Tibial artery (tissue), 4 donors: ENCODE data around the gene ABI1.

ENCODE experiments used
- DNase-seq, 2 donors: peaks; one replicate each; pipeline ENCODE4 v3.0.0-alpha.2; 2019
- H3K27ac ChIP-seq, 2 donors: fragments of 200-600 bp; sonication (generic) in 1 of 2; 1 replicate in 1 of 2; 2 replicates in 1 of 2; pipeline ENCODE4 v1.5.1; 2018 to 2019; ENCODE audit warnings: mild to moderate bottlenecking in 1 of 2
- H3K27me3 ChIP-seq, 2 donors: fragments of 200-600 bp; sonication (generic) in 1 of 2; one replicate each; pipeline versions ENCODE4 v1.5.1 to v1.6.0; 2016 to 2019
- H3K36me3 ChIP-seq, 3 donors: fragments of 200-600 bp; sonication (generic) in 2 of 3; one replicate each; pipeline ENCODE4 v1.5.1; 2016 to 2019; ENCODE audit warnings: mild to moderate bottlenecking in 2 of 3
- H3K4me1 ChIP-seq, 4 donors: fragments of 200-600 bp; sonication (generic) in 2 of 4; 1 replicate in 3 of 4; 2 replicates in 1 of 4; pipeline ENCODE4 v1.5.1; 2016 to 2019
- H3K4me3 ChIP-seq, 2 donors: fragments of 200-600 bp; sonication (generic) in 1 of 2; 1 replicate in 1 of 2; 2 replicates in 1 of 2; pipeline ENCODE4 v1.5.1; 2018 to 2019; ENCODE audit warnings: mild to moderate bottlenecking in 2 of 2
- H3K9me3 ChIP-seq, 3 donors: fragments of 200-600 bp; sonication (generic) in 1 of 3; one replicate each; pipeline ENCODE4 v1.5.1; 2016 to 2019
- intact Hi-C: fragments of 100-400 bp; cut with DNase I; formaldehyde crosslinking; loops from one replicate; pipeline ENCODE4 v1.15.0; 2023; ENCODE audit warnings: low total_unique reads
- TF ChIP-seq, protein P1 (sequence below), 2 experiments: fragments of 200-600 bp in 1 of 2; fragments of 450-650 bp in 1 of 2; IDR thresholded peaks; one replicate each; pipeline ENCODE4 v1.5.1; 2017 to 2019; ENCODE audit warnings: antibody characterized with exemption in 2 of 2, mild to moderate bottlenecking in 1 of 2, moderate library complexity in 1 of 2

Gene ABI1

DNA sequence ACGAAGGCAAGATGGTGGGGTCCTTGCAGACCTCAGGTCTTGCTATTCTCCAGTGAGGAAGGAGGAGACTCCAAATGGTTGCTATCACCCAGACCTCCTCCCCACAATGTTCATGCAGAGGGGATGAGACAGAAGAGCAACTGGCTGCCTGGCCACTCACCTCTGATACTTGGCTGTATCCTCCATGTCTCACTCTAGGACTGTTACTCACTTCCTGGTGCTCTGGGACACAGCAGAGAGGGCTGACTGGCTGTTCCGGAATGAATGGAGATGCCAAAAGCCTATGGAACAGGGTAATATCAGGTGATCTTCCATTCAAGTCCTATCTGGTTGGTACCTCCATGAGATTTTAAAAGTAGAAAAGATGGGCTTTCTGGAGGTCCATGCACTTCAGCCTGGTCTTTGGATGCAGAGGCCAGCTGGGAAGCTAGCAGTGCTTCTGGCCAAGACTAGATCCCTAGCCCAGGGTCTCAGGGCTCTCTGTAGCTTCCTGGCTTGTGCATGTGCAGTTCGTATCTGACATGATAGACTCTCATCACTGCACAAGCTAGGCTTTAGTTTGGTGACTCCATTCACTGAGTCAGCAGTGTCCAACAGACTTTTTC, 27.0 kb upstream of the ABI1 start:
- Histone ChIP-seq H3K27ac (no peak overlapping the region), H3K4me1 (no peaks in the 10 kb centered on the region), H3K27me3 (peaks cover 0 to 4% of the 10 kb centered on the region in 2 donors), H3K36me3 (no peaks in the 10 kb centered on the region), H3K9me3 (no peaks in the 10 kb centered on the region), H3K4me3 (no peak overlapping the region)
- TF ChIP-seq, protein P1, sequence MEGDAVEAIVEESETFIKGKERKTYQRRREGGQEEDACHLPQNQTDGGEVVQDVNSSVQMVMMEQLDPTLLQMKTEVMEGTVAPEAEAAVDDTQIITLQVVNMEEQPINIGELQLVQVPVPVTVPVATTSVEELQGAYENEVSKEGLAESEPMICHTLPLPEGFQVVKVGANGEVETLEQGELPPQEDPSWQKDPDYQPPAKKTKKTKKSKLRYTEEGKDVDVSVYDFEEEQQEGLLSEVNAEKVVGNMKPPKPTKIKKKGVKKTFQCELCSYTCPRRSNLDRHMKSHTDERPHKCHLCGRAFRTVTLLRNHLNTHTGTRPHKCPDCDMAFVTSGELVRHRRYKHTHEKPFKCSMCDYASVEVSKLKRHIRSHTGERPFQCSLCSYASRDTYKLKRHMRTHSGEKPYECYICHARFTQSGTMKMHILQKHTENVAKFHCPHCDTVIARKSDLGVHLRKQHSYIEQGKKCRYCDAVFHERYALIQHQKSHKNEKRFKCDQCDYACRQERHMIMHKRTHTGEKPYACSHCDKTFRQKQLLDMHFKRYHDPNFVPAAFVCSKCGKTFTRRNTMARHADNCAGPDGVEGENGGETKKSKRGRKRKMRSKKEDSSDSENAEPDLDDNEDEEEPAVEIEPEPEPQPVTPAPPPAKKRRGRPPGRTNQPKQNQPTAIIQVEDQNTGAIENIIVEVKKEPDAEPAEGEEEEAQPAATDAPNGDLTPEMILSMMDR (IDR thresholded peaks at IDR 0.05) = no peak
- DNase-seq = no peak
- intact Hi-C loops = no loop called here

DNA sequence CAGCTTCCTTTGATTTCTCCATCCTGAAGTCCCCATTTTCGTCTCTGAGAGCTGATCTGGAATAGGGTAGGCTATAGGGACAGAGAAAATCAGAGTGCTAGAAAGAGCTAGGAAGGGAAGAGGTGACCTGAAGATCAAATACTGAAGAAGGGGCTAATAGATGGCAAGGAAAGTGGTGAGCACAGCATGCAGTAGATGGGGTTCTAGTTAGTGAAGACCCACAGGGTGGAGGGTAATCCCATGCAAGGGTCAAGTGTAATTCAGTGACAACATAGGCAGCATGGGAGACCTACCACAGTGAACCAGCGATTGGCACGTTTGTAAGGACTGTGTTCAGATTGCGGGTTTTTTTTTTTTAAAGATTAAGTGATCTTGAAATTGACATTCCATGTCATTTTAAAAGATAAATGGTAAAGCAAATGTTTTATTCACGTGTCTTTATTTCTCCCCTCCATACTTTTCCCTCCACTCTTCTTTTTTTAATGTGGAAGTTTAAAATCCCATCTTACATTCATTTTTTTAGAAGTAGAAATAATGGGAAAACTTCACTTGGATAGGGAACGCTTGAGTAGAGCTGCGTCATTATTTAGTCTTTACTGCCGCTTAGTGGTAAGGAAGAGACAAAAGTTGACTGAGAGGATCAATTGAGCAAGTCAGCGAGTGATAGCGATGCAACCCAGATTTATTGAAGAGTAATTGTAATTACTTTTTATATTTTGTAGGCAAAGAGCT, 21.0 kb upstream of the ABI1 start:
- Histone ChIP-seq H3K36me3 (no peaks in the 10 kb centered on the region), H3K4me3 (no peak overlapping the region), H3K27me3 (peaks cover 0 to 22% of the 10 kb centered on the region in 2 donors), H3K9me3 (no peaks in the 10 kb centered on the region), H3K27ac (no peak overlapping the region), H3K4me1 (no peaks in the 10 kb centered on the region)
- no peak for DNase-seq
- intact Hi-C loops = loop anchor here (5.0 kb wide), 1 partner anchor 154 kb away; no protein-coding TSS in a partner anchor
- TF ChIP-seq, protein P1 (IDR thresholded peaks at IDR 0.05) = peak; percentile 52 to 77

DNA sequence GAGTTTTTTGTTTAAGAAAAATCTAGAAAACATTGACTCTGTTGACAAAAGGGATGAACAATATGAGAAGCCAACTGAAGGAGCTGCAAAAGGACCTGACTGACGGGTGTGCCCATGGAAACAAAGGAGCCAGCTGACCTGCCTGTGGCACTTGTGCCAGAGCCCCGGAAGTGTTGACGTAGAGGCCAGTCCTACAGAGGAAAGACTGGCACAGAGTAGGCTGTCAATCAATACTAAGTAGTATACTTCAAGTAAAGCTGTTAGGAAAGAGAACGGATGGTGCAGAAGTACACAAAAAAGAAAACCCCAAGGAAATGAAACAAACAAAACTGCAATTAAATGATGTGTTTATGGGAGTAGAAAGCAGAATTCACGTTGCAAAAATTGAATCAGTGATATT, 19.0 kb upstream of the ABI1 start:
- Histone ChIP-seq H3K27ac (no peak overlapping the region), H3K4me1 (no peaks in the 10 kb centered on the region), H3K36me3 (no peaks in the 10 kb centered on the region), H3K27me3 (peaks cover 0 to 24% of the 10 kb centered on the region in 2 donors), H3K4me3 (no peak overlapping the region), H3K9me3 (no peaks in the 10 kb centered on the region)
- TF ChIP-seq, protein P1 (IDR thresholded peaks at IDR 0.05) = no peak
- intact Hi-C loops = loop anchor here (5.0 kb wide), 1 partner anchor 152 kb away; no protein-coding TSS in a partner anchor
- no peak for DNase-seq

DNA sequence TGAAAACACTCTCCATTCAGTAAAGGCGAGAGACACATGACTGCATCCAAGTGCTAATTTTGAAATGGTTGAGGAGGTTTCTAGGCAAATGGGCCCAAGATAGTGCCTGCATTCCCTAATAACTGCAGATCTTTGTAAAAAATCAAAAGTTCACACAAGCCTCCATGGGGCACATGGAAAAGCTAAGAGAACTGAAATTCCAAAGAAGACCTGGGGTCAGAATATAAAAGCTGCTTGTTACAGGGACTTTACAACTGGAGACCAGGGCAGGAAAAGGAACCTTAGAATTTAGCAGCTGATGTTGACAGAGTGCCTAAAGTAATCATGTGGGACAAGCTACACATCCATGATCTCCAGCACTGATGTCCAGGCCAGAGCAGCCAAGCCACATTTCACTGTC, 10.0 kb upstream of the ABI1 start:
- Histone ChIP-seq H3K36me3 (no peaks in the 10 kb centered on the region), H3K9me3 (no peaks in the 10 kb centered on the region), H3K27ac (no peak overlapping the region), H3K4me3 (no peak overlapping the region), H3K4me1 (no peaks in the 10 kb centered on the region), H3K27me3 (peaks cover 0 to 2% of the 10 kb centered on the region in 2 donors)
- DNase-seq = no peak
- intact Hi-C loops = no loop called here
- TF ChIP-seq, protein P1 (IDR thresholded peaks at IDR 0.05) = no peak

DNA sequence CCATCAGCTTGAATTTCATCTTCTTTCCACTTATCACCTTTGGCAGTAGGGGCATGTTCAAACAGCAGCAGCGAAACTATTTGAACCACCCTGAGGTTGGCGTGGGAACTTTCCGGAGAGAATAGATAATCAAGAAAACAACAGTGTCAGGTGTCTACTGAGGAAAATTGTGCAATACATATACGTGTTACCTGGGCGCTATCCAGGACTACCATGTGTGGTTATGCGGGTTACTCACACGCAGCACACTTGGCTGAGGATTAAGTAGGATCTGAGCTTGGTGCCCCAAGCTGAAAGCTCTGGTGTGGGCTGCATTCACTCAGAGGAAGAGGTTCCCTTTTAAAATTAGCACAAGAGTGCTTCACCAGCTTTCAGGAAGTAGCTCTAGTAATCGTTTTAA, 8.8 kb upstream of the ABI1 start:
- intact Hi-C loops = loop anchor here (5.0 kb wide), 1 partner anchor 373 kb away; the partner anchor contains the start of gene ACBD5
- Histone ChIP-seq H3K4me3 (no peak overlapping the region), H3K9me3 (no peaks in the 10 kb centered on the region), H3K4me1 (no peaks in the 10 kb centered on the region), H3K36me3 (no peaks in the 10 kb centered on the region), H3K27ac (no peak overlapping the region), H3K27me3 (peaks cover 0 to 2% of the 10 kb centered on the region in 2 donors)
- no peak for DNase-seq
- TF ChIP-seq, protein P1 (IDR thresholded peaks at IDR 0.05) = no peak
